Sigmoid colon (tissue), 4 donors: ENCODE measurements around the gene FOXR1.

Experiments
- CTCF ChIP-seq, 4 experiments: fragments of 450-650 bp in 3 of 4; fragments of 200-600 bp in 1 of 4; IDR thresholded peaks; one replicate each; pipeline ENCODE4 v1.5.1; 2016 to 2019; ENCODE audit warnings: antibody characterized with exemption in 4 of 4, mild to moderate bottlenecking in 3 of 4, moderate library complexity in 2 of 4
- POLR2A ChIP-seq, 2 donors: fragments of 450-650 bp; IDR thresholded peaks; one replicate each; pipeline ENCODE4 v1.6.1; 2016; ENCODE audit warnings: antibody characterized with exemption in 2 of 2, mild to moderate bottlenecking in 2 of 2, moderate library complexity in 2 of 2
- POLR2AphosphoS5 ChIP-seq, 4 donors: sonication (generic); formaldehyde crosslinking; IDR thresholded peaks; one replicate each; pipeline ENCODE4 v1.6.1; 2017; ENCODE audit warnings: antibody characterized with exemption in 4 of 4

- TF ChIP-seq CTCF (IDR thresholded peaks at IDR 0.05): no peak
- TF ChIP-seq POLR2A (IDR thresholded peaks at IDR 0.05): no peak
- TF ChIP-seq POLR2AphosphoS5 (IDR thresholded peaks at IDR 0.05): no peak
Observed at GRCh38 chr11:118922745-118923627, 48.6 kb upstream of the FOXR1 start.
